Endothelial cell of umbilical vein (primary cell): ENCODE measurements around the gene PPEF1.

ENCODE experiments used
- CTCF ChIP-seq, 2 donors: IDR thresholded peaks; 1 replicate in 1 of 2; 2 replicates in 1 of 2; pipeline ENCODE4 v1.5.1; 2011; ENCODE audit warnings: low read length in 2 of 2, mild to moderate bottlenecking in 2 of 2, moderate library complexity in 2 of 2, control low read depth in 1 of 2, inconsistent platforms in 1 of 2, low read depth in 1 of 2; ENCODE audit not compliant: insufficient read depth in 1 of 2; ENCODE audit errors: extremely low read depth in 1 of 2
- EZH2 ChIP-seq: IDR thresholded peaks from 2 replicates; pipeline ENCODE4 v1.6.1; 2012; ENCODE audit warnings: borderline replicate concordance, low read depth, mild to moderate bottlenecking, moderate library complexity, low read length, inconsistent platforms; ENCODE audit not compliant: severe bottlenecking

GRCh38 chrX:18691431-18691830, 16.0 kb upstream of the PPEF1 start:
- TF ChIP-seq EZH2 = no peak
- TF ChIP-seq CTCF (IDR thresholded peaks at IDR 0.05; ENCODE audit: extremely low read depth in 1 of 2, insufficient read depth in 1 of 2, low read depth in 1 of 2, low read length in 2 of 2) = no peak
